Gastroesophageal sphincter (tissue), 3 donors: ENCODE measurements around the gene GALNTL6.

Experiments used
- POLR2A ChIP-seq, 2 donors: fragments of 450-650 bp; IDR thresholded peaks; one replicate each; pipeline ENCODE4 v1.6.1; 2017; ENCODE audit warnings: antibody characterized with exemption in 2 of 2, mild to moderate bottlenecking in 2 of 2, moderate library complexity in 1 of 2
- TF ChIP-seq, protein P1 (sequence below), 4 experiments: fragments of 200-600 bp in 2 of 4; fragments of 450-650 bp in 2 of 4; sonication (generic) in 1 of 4; IDR thresholded peaks; one replicate each; pipeline ENCODE4 v1.5.1; 2017 to 2019; ENCODE audit warnings: antibody characterized with exemption in 4 of 4, mild to moderate bottlenecking in 2 of 4, moderate library complexity in 2 of 4

DNA sequence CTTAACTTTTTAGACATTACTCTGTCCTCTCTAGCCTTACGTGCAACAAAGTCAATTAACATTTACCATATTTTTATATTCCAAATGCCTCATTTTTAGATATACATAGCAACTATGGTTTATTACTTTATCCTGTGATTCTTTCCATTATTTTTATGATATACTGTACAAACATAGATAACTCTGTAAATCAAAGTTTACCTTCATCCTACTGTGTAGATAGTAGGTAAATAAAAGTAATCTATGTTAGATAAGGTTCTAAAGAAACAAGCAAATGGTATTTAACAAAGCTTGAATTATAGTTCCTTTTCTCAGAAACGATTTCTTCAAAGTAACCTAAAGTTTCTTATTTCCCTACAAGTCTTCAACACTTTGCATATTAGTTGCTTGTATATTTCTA, 350.0 kb downstream of the GALNTL6 start:
- TF ChIP-seq POLR2A (IDR thresholded peaks at IDR 0.05) = no peak
- TF ChIP-seq, protein P1, sequence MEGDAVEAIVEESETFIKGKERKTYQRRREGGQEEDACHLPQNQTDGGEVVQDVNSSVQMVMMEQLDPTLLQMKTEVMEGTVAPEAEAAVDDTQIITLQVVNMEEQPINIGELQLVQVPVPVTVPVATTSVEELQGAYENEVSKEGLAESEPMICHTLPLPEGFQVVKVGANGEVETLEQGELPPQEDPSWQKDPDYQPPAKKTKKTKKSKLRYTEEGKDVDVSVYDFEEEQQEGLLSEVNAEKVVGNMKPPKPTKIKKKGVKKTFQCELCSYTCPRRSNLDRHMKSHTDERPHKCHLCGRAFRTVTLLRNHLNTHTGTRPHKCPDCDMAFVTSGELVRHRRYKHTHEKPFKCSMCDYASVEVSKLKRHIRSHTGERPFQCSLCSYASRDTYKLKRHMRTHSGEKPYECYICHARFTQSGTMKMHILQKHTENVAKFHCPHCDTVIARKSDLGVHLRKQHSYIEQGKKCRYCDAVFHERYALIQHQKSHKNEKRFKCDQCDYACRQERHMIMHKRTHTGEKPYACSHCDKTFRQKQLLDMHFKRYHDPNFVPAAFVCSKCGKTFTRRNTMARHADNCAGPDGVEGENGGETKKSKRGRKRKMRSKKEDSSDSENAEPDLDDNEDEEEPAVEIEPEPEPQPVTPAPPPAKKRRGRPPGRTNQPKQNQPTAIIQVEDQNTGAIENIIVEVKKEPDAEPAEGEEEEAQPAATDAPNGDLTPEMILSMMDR (IDR thresholded peaks at IDR 0.05) = no peak
